Karpas-422 (cell line): ENCODE results near the gene ME3. TPM values are rescaled to one million over a fixed set of nuclear protein-coding genes. Genes with fewer than 3 reads are reported as not detected.
"Not testable (repeated sequence)": the region's sequence is repeated elsewhere in the genome, so short reads cannot be mapped to it uniquely, and the experiment has no call there.

Experiments used
- DNase-seq: peaks from one replicate; pipeline ENCODE4 v3.0.0-alpha.2; 2015
- H2AFZ ChIP-seq: fragments of 200-600 bp; sonication (generic); 2 replicates; pipeline ENCODE4 v1.6.1; 2014; ENCODE audit warnings: antibody characterized with exemption, low read length, mixed read lengths
- H3K27ac ChIP-seq: fragments of 200-600 bp; sonication (generic); 2 replicates; pipeline ENCODE4 v1.5.1; 2014; ENCODE audit warnings: mild to moderate bottlenecking, low read length, moderate library complexity
- H3K27me3 ChIP-seq: fragments of 200-600 bp; sonication (generic); 2 replicates; pipeline ENCODE4 v1.6.1; 2014; ENCODE audit warnings: low read length, mixed read lengths
- H3K36me3 ChIP-seq: fragments of 200-600 bp; sonication (generic); 2 replicates; pipeline ENCODE4 v1.6.1; 2014; ENCODE audit warnings: low read length, mixed read lengths; ENCODE audit not compliant: insufficient read depth
- H3K4me1 ChIP-seq: fragments of 200-600 bp; sonication (generic); 2 replicates; pipeline ENCODE4 v1.6.1; 2014; ENCODE audit warnings: mild to moderate bottlenecking, low read length, mixed read lengths
- H3K4me2 ChIP-seq: fragments of 200-600 bp; sonication (generic); 2 replicates; pipeline ENCODE4 v1.6.1; 2014; ENCODE audit warnings: low read length, low read depth, mild to moderate bottlenecking; ENCODE audit not compliant: poor library complexity, severe bottlenecking
- H3K4me3 ChIP-seq: fragments of 200-600 bp; sonication (generic); 2 replicates; pipeline ENCODE4 v1.5.1; 2014; ENCODE audit warnings: mild to moderate bottlenecking, antibody characterized with exemption, low read length, mixed read lengths
- H3K79me2 ChIP-seq: fragments of 200-600 bp; sonication (generic); 2 replicates; pipeline ENCODE4 v1.6.1; 2014; ENCODE audit warnings: mild to moderate bottlenecking, low read length, mixed read lengths
- H3K9ac ChIP-seq: fragments of 200-600 bp; sonication (generic); 2 replicates; pipeline ENCODE4 v1.6.0; 2014; ENCODE audit warnings: low read length
- H3K9me2 ChIP-seq: fragments of 200-600 bp; sonication (generic), shearing (Covaris generic); replicated peaks from 2 replicates; pipeline ENCODE4 v1.6.0; 2014; ENCODE audit warnings: mild to moderate bottlenecking, low read length, moderate library complexity; ENCODE audit not compliant: insufficient read depth
- H3K9me3 ChIP-seq: fragments of 300-700, 200-600 bp; sonication (generic); 2 replicates; pipeline ENCODE4 v1.6.1; 2014; ENCODE audit warnings: low read length, mixed read lengths
- H4K20me1 ChIP-seq: fragments of 200-600 bp; sonication (generic); 2 replicates; pipeline ENCODE4 v1.6.1; 2014; ENCODE audit warnings: mild to moderate bottlenecking, antibody characterized with exemption, low read length, low read depth; ENCODE audit not compliant: insufficient read depth
- total RNA-seq: library from RNA; depleted of rRNA; stranded (reverse); fragments of >200 nt; shearing (Covaris generic); gene quantifications from 2 replicates; pipeline ENCODE4 v1.2.3, GENCODE V29; 2014; ENCODE audit warnings: low replicate concordance

Gene ME3
- total RNA-seq, 1 experiment from 2014 or later, result not detected

DNA sequence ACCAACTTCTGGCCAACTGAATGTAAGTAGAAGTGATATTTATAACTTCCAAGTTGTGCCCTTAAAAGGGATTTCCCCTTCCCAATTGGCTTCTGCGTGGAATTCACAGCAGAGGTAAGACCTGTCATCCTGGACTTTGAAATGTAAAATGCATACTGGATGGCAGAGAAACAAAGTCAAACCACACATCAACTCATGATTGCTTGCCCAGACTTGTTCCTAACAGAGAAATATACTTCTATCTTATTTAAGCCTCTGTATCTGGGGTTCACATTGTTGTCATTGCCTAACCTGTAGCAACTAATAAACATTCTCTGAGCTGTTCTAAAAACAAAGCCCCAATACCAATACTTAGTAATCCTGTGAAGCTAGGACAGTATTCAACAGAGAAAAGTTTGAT lies 6.2 kb downstream of the ME3 start:
- no peak overlapping the region for H2AFZ ChIP-seq

DNA sequence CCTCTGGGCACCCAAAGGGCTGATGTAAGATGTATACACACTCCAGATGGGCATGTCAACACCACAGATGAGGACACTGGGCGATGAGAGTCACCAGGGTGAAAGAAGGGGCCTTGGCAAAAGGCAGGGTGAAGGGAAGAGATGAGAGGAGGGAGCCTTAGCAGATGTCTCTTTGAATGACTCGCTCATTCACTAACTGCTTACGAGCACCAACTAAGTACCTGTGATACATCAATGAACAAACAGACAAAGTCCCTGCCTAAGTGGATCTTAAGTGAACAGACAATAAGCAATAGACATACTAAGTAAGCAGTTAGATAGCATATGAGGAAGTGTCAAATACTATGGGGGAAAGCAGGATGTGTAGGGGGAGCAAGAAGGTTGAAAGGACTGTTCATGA lies 7.5 kb downstream of the ME3 start:
- Histone ChIP-seq H3K27ac (no peak overlapping the region), H3K4me2 (no peak overlapping the region), H4K20me1 (no peaks in the 10 kb centered on the region), H3K4me1 (peaks cover 8% of the 10 kb centered on the region), H3K4me3 (no peak overlapping the region), H3K9ac (no peak overlapping the region), H3K27me3 (no peaks in the 10 kb centered on the region), H3K9me3 (no peaks in the 10 kb centered on the region), H3K36me3 (no peaks in the 10 kb centered on the region), H3K79me2 (no peaks in the 10 kb centered on the region), H2AFZ (no peak overlapping the region), H3K9me2 (no peaks in the 10 kb centered on the region)
- DNase-seq, result no peak

More for the DNA sequence above, 6.2 kb downstream of the ME3 start:
- Histone ChIP-seq H3K36me3 (no peaks in the 10 kb centered on the region), H3K4me1 (peaks cover 12% of the 10 kb centered on the region), H3K9ac (no peak overlapping the region), H3K4me3 (no peak overlapping the region), H3K9me3 (no peaks in the 10 kb centered on the region), H4K20me1 (no peaks in the 10 kb centered on the region), H3K27ac (no peak overlapping the region), H3K27me3 (no peaks in the 10 kb centered on the region), H3K9me2 (no peaks in the 10 kb centered on the region), H3K4me2 (no peak overlapping the region), H3K79me2 (no peaks in the 10 kb centered on the region)
- no peak for DNase-seq

DNA sequence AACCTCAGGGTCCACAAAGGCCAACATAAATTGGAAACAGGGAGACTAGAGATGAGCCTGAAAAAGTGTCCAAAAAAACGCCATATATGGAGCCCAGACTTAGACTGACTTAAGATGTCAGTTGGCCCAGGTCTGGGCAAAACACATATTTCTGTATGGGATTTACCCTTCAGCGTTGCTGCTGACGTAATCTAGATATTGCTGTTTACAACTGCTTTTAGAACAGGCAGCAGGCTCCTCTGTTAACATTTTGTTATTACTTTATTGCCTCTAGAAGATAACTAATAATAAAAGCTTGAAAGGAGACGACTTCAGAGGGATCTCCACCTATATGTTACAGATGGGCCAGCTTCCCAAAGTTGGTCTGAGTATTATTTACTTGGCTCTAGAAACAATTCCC lies 8.7 kb downstream of the ME3 start:
- no peaks in the 10 kb centered on the region for H4K20me1 ChIP-seq
- H2AFZ ChIP-seq, result no peak overlapping the region
- H3K27me3 ChIP-seq, result no peaks in the 10 kb centered on the region
- no peaks in the 10 kb centered on the region for H3K79me2 ChIP-seq
- H3K9me2 ChIP-seq, result no peaks in the 10 kb centered on the region
- H3K4me2 ChIP-seq, result no peak overlapping the region
- no peaks in the 10 kb centered on the region for H3K36me3 ChIP-seq
- no peak overlapping the region for H3K4me3 ChIP-seq
- DNase-seq, result no peak
- H3K9me3 ChIP-seq, result no peaks in the 10 kb centered on the region
- no peak overlapping the region for H3K27ac ChIP-seq
- H3K9ac ChIP-seq, result no peak overlapping the region
- no peaks in the 10 kb centered on the region for H3K4me1 ChIP-seq

DNA sequence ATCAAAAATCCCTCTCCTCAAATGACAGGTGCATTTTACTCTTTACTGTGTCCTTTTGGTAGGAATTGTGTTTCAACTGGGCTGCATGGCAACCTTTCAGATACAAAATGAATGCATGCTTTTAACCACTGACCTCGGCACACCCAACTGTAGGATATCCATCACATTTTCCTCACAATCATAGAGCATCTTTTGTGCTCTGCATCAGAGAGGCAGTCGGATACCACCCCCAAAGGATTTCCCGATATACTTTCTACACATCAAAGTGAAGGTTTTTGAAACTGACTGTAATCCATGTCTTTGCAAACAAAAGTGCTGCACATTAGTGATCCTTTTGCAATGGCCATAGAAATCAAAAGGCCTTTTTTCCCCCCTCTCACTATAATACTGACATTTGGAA lies 9.1 kb downstream of the ME3 start:
- no peak overlapping the region for H3K27ac ChIP-seq

DNA sequence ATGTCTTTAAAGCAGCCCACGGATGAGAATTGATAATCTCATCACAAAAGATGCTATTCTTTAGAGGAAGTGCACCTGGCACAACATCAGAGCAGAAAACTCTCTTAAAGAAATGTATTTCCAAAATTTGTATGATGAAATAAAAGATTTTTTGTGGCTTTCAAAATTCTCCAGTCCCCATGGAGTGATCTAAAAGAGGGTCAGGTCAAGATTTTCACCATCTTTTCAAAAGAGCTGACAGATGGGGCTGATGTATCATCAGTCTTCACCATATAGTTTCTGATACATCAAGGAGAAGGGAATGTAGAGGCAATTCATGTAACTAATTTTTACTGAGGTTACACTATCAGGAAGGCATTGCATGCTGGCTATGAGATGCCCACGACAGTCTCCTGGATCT lies 11.7 kb downstream of the ME3 start:
- no peaks in the 10 kb centered on the region for H3K4me1 ChIP-seq
- no peaks in the 10 kb centered on the region for H4K20me1 ChIP-seq
- H3K79me2 ChIP-seq, result no peaks in the 10 kb centered on the region
- no peak overlapping the region for H3K4me3 ChIP-seq
- no peaks in the 10 kb centered on the region for H3K27me3 ChIP-seq
- H3K36me3 ChIP-seq, result no peaks in the 10 kb centered on the region
- H3K9ac ChIP-seq, result no peak overlapping the region
- H3K4me2 ChIP-seq, result no peak overlapping the region
- H3K9me2 ChIP-seq, result no peaks in the 10 kb centered on the region
- no peak for DNase-seq
- H3K27ac ChIP-seq, result no peak overlapping the region
- H2AFZ ChIP-seq, result no peak overlapping the region
- H3K9me3 ChIP-seq, result no peaks in the 10 kb centered on the region

More for the DNA sequence above, 9.1 kb downstream of the ME3 start:
- H3K4me3 ChIP-seq, result no peak overlapping the region
- H2AFZ ChIP-seq, result no peak overlapping the region
- no peak for DNase-seq
- H3K9me2 ChIP-seq, result no peaks in the 10 kb centered on the region
- no peaks in the 10 kb centered on the region for H3K4me1 ChIP-seq
- H3K9ac ChIP-seq, result no peak overlapping the region
- H3K36me3 ChIP-seq, result no peaks in the 10 kb centered on the region
- H3K79me2 ChIP-seq, result no peaks in the 10 kb centered on the region
- no peaks in the 10 kb centered on the region for H3K27me3 ChIP-seq
- H3K9me3 ChIP-seq, result no peaks in the 10 kb centered on the region
- H3K4me2 ChIP-seq, result no peak overlapping the region
- no peaks in the 10 kb centered on the region for H4K20me1 ChIP-seq

DNA sequence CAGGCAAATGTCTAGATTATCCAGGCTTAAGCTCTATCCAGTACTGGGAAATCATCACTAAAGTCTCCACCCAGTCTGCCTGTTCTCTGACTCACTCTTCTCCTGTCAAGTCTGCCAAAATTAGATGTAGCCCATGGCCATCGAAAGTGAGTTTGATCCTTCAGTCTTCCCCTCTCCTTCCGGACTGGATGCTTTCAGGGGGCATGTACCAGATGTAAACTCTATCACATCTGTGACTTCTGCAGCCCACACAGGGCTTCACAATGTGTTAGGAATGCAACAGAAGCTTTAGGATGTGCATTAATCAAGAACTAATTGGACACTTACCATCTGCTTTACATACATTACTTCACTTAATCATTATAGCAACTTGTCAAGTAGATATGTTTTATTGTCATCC lies 12.3 kb downstream of the ME3 start:
- H3K36me3 ChIP-seq, result no peaks in the 10 kb centered on the region
- H3K4me3 ChIP-seq, result no peak overlapping the region
- H3K4me2 ChIP-seq, result no peak overlapping the region
- DNase-seq, result no peak
- no peak overlapping the region for H3K27ac ChIP-seq
- no peaks in the 10 kb centered on the region for H3K9me2 ChIP-seq
- H4K20me1 ChIP-seq, result no peaks in the 10 kb centered on the region
- no peaks in the 10 kb centered on the region for H3K27me3 ChIP-seq
- H2AFZ ChIP-seq, result no peak overlapping the region
- no peaks in the 10 kb centered on the region for H3K79me2 ChIP-seq
- H3K9me3 ChIP-seq, result no peaks in the 10 kb centered on the region
- H3K9ac ChIP-seq, result no peak overlapping the region
- no peaks in the 10 kb centered on the region for H3K4me1 ChIP-seq

DNA sequence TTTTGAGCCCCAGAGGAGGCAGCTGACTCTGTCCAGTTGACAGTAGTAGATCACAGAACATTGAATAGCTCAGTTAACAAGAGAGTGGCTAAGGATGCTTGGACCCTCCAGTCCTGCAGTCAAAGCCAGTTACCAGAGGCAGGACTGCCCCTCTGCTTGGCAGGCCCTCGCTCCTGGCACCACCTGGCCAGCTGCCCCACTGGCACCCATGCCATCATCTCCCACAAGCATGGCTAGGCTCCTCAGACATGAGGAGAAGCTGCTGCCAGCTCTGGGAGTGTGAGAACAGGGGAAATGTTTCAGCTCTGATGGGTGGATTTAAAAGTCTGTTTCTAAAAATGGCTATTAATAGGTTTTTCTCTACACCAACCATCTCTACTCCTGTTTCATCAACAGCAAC lies 13.9 kb downstream of the ME3 start:
- Histone ChIP-seq H3K9ac (no peak overlapping the region), H2AFZ (no peak overlapping the region), H3K4me1 (no peaks in the 10 kb centered on the region), H3K4me2 (no peak overlapping the region), H3K36me3 (no peaks in the 10 kb centered on the region), H3K27ac (no peak overlapping the region), H3K27me3 (no peaks in the 10 kb centered on the region), H3K79me2 (no peaks in the 10 kb centered on the region), H3K9me2 (no peaks in the 10 kb centered on the region), H4K20me1 (no peaks in the 10 kb centered on the region), H3K4me3 (no peak overlapping the region), H3K9me3 (no peaks in the 10 kb centered on the region)
- DNase-seq, result no peak

DNA sequence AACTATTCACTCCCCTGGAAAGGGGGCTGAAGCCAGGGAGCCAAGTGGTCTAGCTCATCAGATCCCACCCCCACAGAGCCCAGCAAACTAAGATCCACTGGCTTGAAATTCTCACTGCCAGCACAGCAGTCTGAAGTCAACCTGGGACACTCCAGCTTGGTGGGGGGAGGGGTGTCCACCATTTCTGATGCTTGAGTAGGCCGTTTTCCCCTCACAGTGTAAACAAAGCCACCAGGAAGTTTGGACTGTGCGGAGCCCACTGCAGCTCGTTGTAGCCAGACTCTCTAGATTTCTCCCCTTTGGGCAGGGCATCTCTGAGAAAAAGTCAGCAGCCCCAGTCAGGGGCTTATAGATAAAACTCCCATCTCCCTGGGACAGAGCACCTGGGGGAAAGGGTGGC lies 27.2 kb downstream of the ME3 start:
- H4K20me1 ChIP-seq, H3K4me2 ChIP-seq, H3K27me3 ChIP-seq, H3K4me1 ChIP-seq, H3K9me2 ChIP-seq, H3K27ac ChIP-seq, H3K36me3 ChIP-seq, H3K9ac ChIP-seq, DNase-seq, H2AFZ ChIP-seq, H3K9me3 ChIP-seq, H3K4me3 ChIP-seq, H3K79me2 ChIP-seq: not testable (repeated sequence)

DNA sequence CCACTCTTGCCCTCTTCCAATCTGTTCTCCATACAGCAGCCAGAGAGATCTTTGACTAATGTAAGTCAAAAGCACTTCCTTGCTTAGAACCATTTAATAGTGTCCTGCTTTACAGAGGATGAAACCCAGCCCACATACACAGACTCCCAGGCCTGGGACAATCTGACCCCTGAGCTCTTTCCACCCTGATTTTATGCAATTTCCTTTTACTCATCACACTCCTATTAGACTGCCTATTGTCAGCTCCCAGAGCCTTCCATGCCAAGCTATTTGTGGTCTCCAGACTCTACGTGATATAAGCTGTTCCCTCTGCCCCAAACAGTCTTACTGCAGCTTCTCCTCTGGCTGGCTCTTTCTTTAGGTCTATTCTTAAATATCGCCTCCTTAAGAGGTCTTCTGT lies 28.1 kb downstream of the ME3 start:
- Histone ChIP-seq H3K4me1 (no peaks in the 10 kb centered on the region), H3K9ac (no peak overlapping the region), H3K27me3 (0 out of 2 replicates have a peak, but pooled peaks cover 2% of the 10 kb centered on the region), H3K79me2 (no peaks in the 10 kb centered on the region), H3K36me3 (no peaks in the 10 kb centered on the region), H3K9me2 (no peaks in the 10 kb centered on the region; the same call in 1 of the 2 replicates), H2AFZ (no peak overlapping the region), H4K20me1 (no peaks in the 10 kb centered on the region), H3K4me2 (no peak overlapping the region), H3K9me3 (no peaks in the 10 kb centered on the region), H3K4me3 (no peak overlapping the region), H3K27ac (no peak overlapping the region)
- no peak for DNase-seq
